NB4 (cell line): ENCODE measurements around the gene TSSK6.
A peak's percentile ranks its signal among the peaks of the same experiment; 100 is the strongest.

Source experiments
- DNase-seq: peaks from one replicate; pipeline ENCODE4 v3.0.0; 2010; ENCODE audit warnings: low read depth
- H3K4me3 ChIP-seq: one replicate; pipeline ENCODE4 v1.5.1; 2011; ENCODE audit warnings: mild to moderate bottlenecking, low read depth, low read length, moderate library complexity
- CTCF ChIP-seq: IDR thresholded peaks from one replicate; pipeline ENCODE4 v1.5.1; 2012; ENCODE audit warnings: low read depth, low read length
- MAX ChIP-seq: IDR thresholded peaks from 2 replicates; pipeline ENCODE4 v1.6.1; 2011; ENCODE audit warnings: low read depth, low read length
- MYC ChIP-seq: IDR thresholded peaks from 2 replicates; pipeline ENCODE4 v1.6.1; 2011; ENCODE audit warnings: low read depth, low read length
- POLR2A ChIP-seq: IDR thresholded peaks from 2 replicates; pipeline ENCODE4 v1.6.1; 2011; ENCODE audit warnings: mild to moderate bottlenecking; ENCODE audit not compliant: insufficient read length; ENCODE audit errors: extremely low read depth

TSSK6 gene

GRCh38 chr19:19538785-19539166 is 23.4 kb upstream of the TSSK6 start:
- TF ChIP-seq MYC (no peak), CTCF (no peak), POLR2A (no peak), MAX (no peak)
- no peak overlapping the region for H3K4me3 ChIP-seq
- DNase-seq, result peak; percentile 21

- no peak for TF ChIP-seq CTCF
- TF ChIP-seq POLR2A, result no peak
- no peak for TF ChIP-seq MAX
- TF ChIP-seq MYC, result no peak
- no peak for DNase-seq
- no peak within 1 kb of the TSS for H3K4me3 ChIP-seq
Measured at GRCh38 chr19:19538061-19538784, 22.9 kb upstream of the TSSK6 start, which contains the start of gene CILP2. CILP2 (plus strand) TSS chr19:19538265; CDS start chr19:19538350, 85 bp downstream.

GRCh38 chr19:19537075-19538048 is 22.0 kb upstream of the TSSK6 start:
- no peak for TF ChIP-seq POLR2A
- no peak for TF ChIP-seq CTCF
- TF ChIP-seq MAX, result no peak
- no peak for TF ChIP-seq MYC
- DNase-seq, result no peak
- no peak overlapping the region for H3K4me3 ChIP-seq

GRCh38 chr19:19535311-19536191 is 20.2 kb upstream of the TSSK6 start:
- TF ChIP-seq MAX (no peak), CTCF (no peak), POLR2A (no peak), MYC (no peak)
- H3K4me3 ChIP-seq, result no peak overlapping the region
- DNase-seq, result no peak

- TF ChIP-seq POLR2A (no peak), MYC (no peak), MAX (no peak), CTCF (no peak)
- no peak for DNase-seq
- H3K4me3 ChIP-seq, result no peak overlapping the region
Measured at GRCh38 chr19:19534556-19535265, 19.4 kb upstream of the TSSK6 start.
